OCI-LY3 (cell line): ENCODE measurements around the gene CLMN.

Experiments
- H2AFZ ChIP-seq: fragments of 200-600, 300-600 bp; shearing (Covaris generic); 2 replicates; pipeline ENCODE4 v1.6.0; 2014; ENCODE audit warnings: antibody characterized with exemption, low read depth, low read length
- H3K27ac ChIP-seq: fragments of 200-600, 300-600 bp; sonication (generic); 2 replicates; pipeline ENCODE4 v1.5.1; 2014; ENCODE audit warnings: mild to moderate bottlenecking, low read length, moderate library complexity, mixed read lengths
- H3K27me3 ChIP-seq: fragments of 200-600, 300-600 bp; sonication (generic); 2 replicates; pipeline ENCODE4 v1.6.1; 2014; ENCODE audit warnings: low read depth, low read length, mixed read lengths
- H3K36me3 ChIP-seq: fragments of 200-600, 300-600 bp; sonication (generic); replicated peaks from 2 replicates; pipeline ENCODE3; 2014; ENCODE audit warnings: low read depth, low read length, mixed read lengths
- H3K4me1 ChIP-seq: fragments of 300-600, 200-600 bp; sonication (generic); 2 replicates; pipeline ENCODE4 v1.6.1; 2014; ENCODE audit warnings: low read length, mixed read lengths
- H3K4me2 ChIP-seq: fragments of 200-600, 300-600 bp; sonication (generic); 2 replicates; pipeline ENCODE4 v1.6.1; 2014; ENCODE audit warnings: low read length, mixed read lengths
- H3K4me3 ChIP-seq: fragments of 300-600, 200-600 bp; sonication (generic); 2 replicates; pipeline ENCODE4 v1.5.1; 2014; ENCODE audit warnings: antibody characterized with exemption, mild to moderate bottlenecking, low read length, moderate library complexity
- H3K79me2 ChIP-seq: fragments of 300-600, 200-600 bp; shearing (Covaris generic); 2 replicates; pipeline ENCODE4 v1.6.1; 2014; ENCODE audit warnings: mild to moderate bottlenecking, low read length, mixed read lengths
- H3K9ac ChIP-seq: fragments of 300-600, 200-600 bp; shearing (Covaris generic); 2 replicates; pipeline ENCODE4 v1.6.0; 2014; ENCODE audit warnings: mild to moderate bottlenecking, low read length, moderate library complexity
- H3K9me3 ChIP-seq: fragments of 200-600, 300-600 bp; shearing (Covaris generic); 2 replicates; pipeline ENCODE4 v1.6.1; 2014; ENCODE audit warnings: low read length, mixed read lengths; ENCODE audit not compliant: insufficient read depth
- H4K20me1 ChIP-seq: fragments of 200-600, 300-600 bp; sonication (generic); 2 replicates; pipeline ENCODE4 v1.6.1; 2016; ENCODE audit warnings: low read length, mixed read lengths; ENCODE audit not compliant: insufficient read depth
- CTCF ChIP-seq: fragments of 200-600, 300-600 bp; sonication (generic); IDR thresholded peaks from 2 replicates; pipeline ENCODE4 v1.5.1; 2014; ENCODE audit warnings: antibody characterized with exemption, low read length, low read depth
- EZH2phosphoT487 ChIP-seq: fragments of 200-600 bp; shearing (Covaris generic); IDR thresholded peaks from 2 replicates; pipeline ENCODE4 v1.6.1; 2018; ENCODE audit warnings: antibody characterized with exemption, mixed run types, low read depth

The CLMN gene

GRCh38 chr14:95191445-95192199 is 128.1 kb downstream of the CLMN start:
- Histone ChIP-seq H4K20me1 (no peaks in the 10 kb centered on the region), H3K27ac (no peak overlapping the region), H3K9me3 (no peaks in the 10 kb centered on the region), H3K9ac (no peak overlapping the region), H3K4me1 (peaks cover 3% of the 10 kb centered on the region), H3K36me3 (no peaks in the 10 kb centered on the region), H3K79me2 (no peaks in the 10 kb centered on the region), H2AFZ (no peak overlapping the region), H3K4me3 (no peak overlapping the region), H3K27me3 (peaks cover 8% of the 10 kb centered on the region), H3K4me2 (no peak overlapping the region)
- TF ChIP-seq CTCF (no peak), EZH2phosphoT487 (no peak)

GRCh38 chr14:95190857-95191256 is 128.9 kb downstream of the CLMN start:
- Histone ChIP-seq H4K20me1 (no peaks in the 10 kb centered on the region), H3K9me3 (no peaks in the 10 kb centered on the region), H3K79me2 (no peaks in the 10 kb centered on the region), H3K27ac (no peak overlapping the region), H3K36me3 (no peaks in the 10 kb centered on the region), H3K4me3 (no peak overlapping the region), H3K27me3 (peaks cover 14% of the 10 kb centered on the region), H3K4me1 (no peaks in the 10 kb centered on the region), H2AFZ (no peak overlapping the region), H3K9ac (no peak overlapping the region), H3K4me2 (no peak overlapping the region)
- TF ChIP-seq CTCF (no peak), EZH2phosphoT487 (no peak)

GRCh38 chr14:95190346-95190840 is 129.3 kb downstream of the CLMN start:
- no peaks in the 10 kb centered on the region for H4K20me1 ChIP-seq

More at GRCh38 chr14:95190346-95190840, 129.3 kb downstream of the CLMN start:
- Histone ChIP-seq H2AFZ (no peak overlapping the region), H3K4me1 (no peaks in the 10 kb centered on the region), H3K36me3 (no peaks in the 10 kb centered on the region), H3K4me2 (no peak overlapping the region), H3K4me3 (no peak overlapping the region), H3K9me3 (no peaks in the 10 kb centered on the region), H3K27ac (no peak overlapping the region), H3K27me3 (peaks cover 16% of the 10 kb centered on the region), H3K9ac (no peak overlapping the region), H3K79me2 (no peaks in the 10 kb centered on the region)
- no peak for TF ChIP-seq EZH2phosphoT487
- no peak for TF ChIP-seq CTCF
